ENCODE data around the gene CD2AP. TPM values are rescaled to one million over a fixed set of nuclear protein-coding genes. Genes with fewer than 3 reads are reported as not detected.
A peak's percentile ranks its signal among the peaks of the same experiment; 100 is the strongest.

Gene CD2AP
- total RNA-seq, 2 donors from 2014 or later, result 58.1 to 62.4 TPM

DNA sequence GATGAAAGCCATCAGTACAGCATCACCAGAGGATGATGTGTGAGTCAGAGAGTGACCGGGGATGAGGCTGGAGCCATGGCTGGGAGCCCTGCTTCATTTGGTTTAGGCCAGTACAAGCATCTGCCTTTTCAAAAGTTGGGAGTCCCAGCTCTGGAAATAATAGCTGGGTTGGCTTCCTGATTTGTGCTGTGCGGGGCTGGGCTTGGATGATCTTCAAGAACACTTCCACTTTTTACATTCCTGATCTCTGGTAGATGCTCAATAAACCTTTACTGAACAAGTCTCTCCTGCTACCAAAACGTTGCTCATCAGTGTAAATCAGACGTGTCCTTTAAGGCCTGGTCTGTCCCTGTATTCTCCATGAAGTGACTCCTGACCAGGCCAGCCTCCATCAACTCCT lies 176.7 kb downstream of the CD2AP start:
- H3K9ac ChIP-seq (ENCODE audit: extremely low read depth, low read length, poor library complexity, severe bottlenecking), result no peak overlapping the region
- H3K27me3 ChIP-seq (ENCODE audit: control insufficient read depth, insufficient read depth, low read length, poor library complexity, severe bottlenecking), result no peaks in the 10 kb centered on the region
- no peak overlapping the region for H3K4me3 Mint-ChIP-seq
- 80 to 96% methylated on average over 4 of the region's 4 CpGs for WGBS, 2 experiments (ENCODE audit: insufficient coverage in 1 of 2, insufficient read length in 1 of 2)
- H3K9me3 ChIP-seq (ENCODE audit: control insufficient read depth, low read length), result peaks cover 15% of the 10 kb centered on the region
- no peaks in the 10 kb centered on the region for H3K36me3 ChIP-seq (ENCODE audit: control insufficient read depth, insufficient read depth, low read length)
- TF ChIP-seq, protein P1, sequence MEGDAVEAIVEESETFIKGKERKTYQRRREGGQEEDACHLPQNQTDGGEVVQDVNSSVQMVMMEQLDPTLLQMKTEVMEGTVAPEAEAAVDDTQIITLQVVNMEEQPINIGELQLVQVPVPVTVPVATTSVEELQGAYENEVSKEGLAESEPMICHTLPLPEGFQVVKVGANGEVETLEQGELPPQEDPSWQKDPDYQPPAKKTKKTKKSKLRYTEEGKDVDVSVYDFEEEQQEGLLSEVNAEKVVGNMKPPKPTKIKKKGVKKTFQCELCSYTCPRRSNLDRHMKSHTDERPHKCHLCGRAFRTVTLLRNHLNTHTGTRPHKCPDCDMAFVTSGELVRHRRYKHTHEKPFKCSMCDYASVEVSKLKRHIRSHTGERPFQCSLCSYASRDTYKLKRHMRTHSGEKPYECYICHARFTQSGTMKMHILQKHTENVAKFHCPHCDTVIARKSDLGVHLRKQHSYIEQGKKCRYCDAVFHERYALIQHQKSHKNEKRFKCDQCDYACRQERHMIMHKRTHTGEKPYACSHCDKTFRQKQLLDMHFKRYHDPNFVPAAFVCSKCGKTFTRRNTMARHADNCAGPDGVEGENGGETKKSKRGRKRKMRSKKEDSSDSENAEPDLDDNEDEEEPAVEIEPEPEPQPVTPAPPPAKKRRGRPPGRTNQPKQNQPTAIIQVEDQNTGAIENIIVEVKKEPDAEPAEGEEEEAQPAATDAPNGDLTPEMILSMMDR (conservative IDR thresholded peaks at IDR 0.05), result no peak
- H3K9me3 Mint-ChIP-seq, result peaks cover 6% of the 10 kb centered on the region
- H3K36me3 Mint-ChIP-seq (ENCODE audit: low read depth), result no peaks in the 10 kb centered on the region
- H3K27me3 Mint-ChIP-seq (ENCODE audit: insufficient read depth), result no peaks in the 10 kb centered on the region
- no peak overlapping the region for H3K4me3 ChIP-seq (ENCODE audit: low read length)
- H3K4me1 Mint-ChIP-seq, result peaks cover 18% of the 10 kb centered on the region
- no peak overlapping the region for H3K27ac Mint-ChIP-seq
- no peak for DNase-seq
- no peak overlapping the region for H3K27ac ChIP-seq (ENCODE audit: low read depth, low read length)
- no peaks in the 10 kb centered on the region for H3K4me1 ChIP-seq (ENCODE audit: control insufficient read depth, insufficient read depth, low read length)

DNA sequence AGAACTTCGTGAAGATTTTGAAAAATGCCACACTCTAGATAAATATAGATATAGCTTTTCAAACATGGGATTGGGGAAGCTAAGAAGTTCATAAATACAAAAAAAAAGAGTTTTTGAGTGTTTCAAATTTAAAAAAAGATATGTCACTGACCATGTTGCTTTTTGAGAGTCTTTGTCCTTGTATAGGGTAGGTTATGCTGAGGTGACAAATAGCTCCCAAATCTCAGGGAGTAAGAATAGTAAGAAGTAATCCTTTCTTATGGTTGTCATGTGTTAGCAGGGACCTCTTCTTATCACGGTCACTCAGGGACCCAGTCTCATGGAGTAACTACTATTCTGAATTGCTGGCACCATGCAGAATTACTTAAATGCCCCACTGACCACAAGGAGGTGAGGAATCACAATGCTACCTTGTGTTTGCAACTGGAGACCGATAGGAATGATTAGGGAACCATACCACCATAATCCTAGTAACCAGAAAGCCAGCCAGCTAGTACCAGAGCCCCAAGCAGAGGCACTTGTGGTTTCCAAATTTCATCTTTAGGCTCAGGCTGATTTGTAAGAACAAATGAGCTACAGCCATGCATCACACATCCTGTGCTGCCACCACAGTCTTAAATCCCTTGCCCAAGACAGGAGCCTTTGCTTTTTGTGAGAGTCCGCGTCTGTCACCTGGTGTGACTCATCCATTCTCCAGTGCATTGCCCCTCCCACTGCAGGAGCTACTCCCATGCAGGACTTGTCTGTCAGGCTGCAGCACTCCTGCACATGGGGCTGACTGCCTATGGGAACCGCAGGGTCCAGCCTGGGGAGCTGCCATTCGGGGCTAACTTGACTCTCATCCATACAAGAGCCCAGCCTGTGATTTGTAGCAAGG lies 178.4 kb downstream of the CD2AP start:
- peaks cover 15% of the 10 kb centered on the region for H3K36me3 ChIP-seq (ENCODE audit: control insufficient read depth, insufficient read depth, low read length)
- Mint-ChIP-seq H3K9me3 (peaks cover 6% of the 10 kb centered on the region), H3K4me1 (peaks cover 25% of the 10 kb centered on the region), H3K36me3 (ENCODE audit: low read depth) (no peaks in the 10 kb centered on the region), H3K4me3 (peak overlapping the region; percentile 53), H3K27ac (peak overlapping the region; percentile 84), H3K27me3 (ENCODE audit: insufficient read depth) (no peaks in the 10 kb centered on the region)
- peak overlapping the region; percentile 82 for H3K9ac ChIP-seq (ENCODE audit: extremely low read depth, low read length, poor library complexity, severe bottlenecking)
- H3K27me3 ChIP-seq (ENCODE audit: control insufficient read depth, insufficient read depth, low read length, poor library complexity, severe bottlenecking), result no peaks in the 10 kb centered on the region
- 38 to 45% methylated on average over 2 to 7 of the region's 7 CpGs for WGBS, 2 experiments (ENCODE audit: insufficient coverage in 1 of 2, insufficient read length in 1 of 2)
- peak overlapping the region; percentile 91 for H3K4me3 ChIP-seq (ENCODE audit: low read length)
- TF ChIP-seq, protein P1 (conservative IDR thresholded peaks at IDR 0.05), result peak; percentile 27
- H3K27ac ChIP-seq (ENCODE audit: low read depth, low read length), result peak overlapping the region; percentile 46
- H3K9me3 ChIP-seq (ENCODE audit: control insufficient read depth, low read length), result peaks cover 15% of the 10 kb centered on the region
- peaks cover 9% of the 10 kb centered on the region for H3K4me1 ChIP-seq (ENCODE audit: control insufficient read depth, insufficient read depth, low read length)
- peak; percentile 97 for DNase-seq

DNA sequence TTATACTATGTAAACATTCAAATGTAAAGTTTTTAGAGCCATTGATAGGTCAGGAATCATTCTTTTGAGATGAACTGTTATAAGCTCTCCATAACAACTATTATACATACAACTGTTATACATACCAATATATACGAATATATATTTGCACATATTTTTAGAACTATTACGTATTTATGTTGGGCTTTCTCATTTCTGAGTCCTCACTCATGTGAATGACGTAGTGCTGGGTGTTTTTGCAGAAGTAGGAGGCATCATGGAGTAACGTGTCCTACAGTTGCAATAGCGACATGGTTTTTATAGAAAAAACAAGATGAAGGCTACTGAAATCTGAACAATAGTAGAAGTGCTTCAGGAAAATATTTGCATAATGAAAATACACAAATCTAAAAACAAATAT lies 184.4 kb downstream of the CD2AP start:
- no peaks in the 10 kb centered on the region for H3K27me3 Mint-ChIP-seq (ENCODE audit: insufficient read depth)
- Histone ChIP-seq H3K27ac (ENCODE audit: low read depth, low read length) (no peak overlapping the region), H3K4me1 (ENCODE audit: control insufficient read depth, insufficient read depth, low read length) (peaks cover 9% of the 10 kb centered on the region), H3K36me3 (ENCODE audit: control insufficient read depth, insufficient read depth, low read length) (peaks cover 64% of the 10 kb centered on the region), H3K4me3 (ENCODE audit: low read length) (no peak overlapping the region), H3K9me3 (ENCODE audit: control insufficient read depth, low read length) (no peaks in the 10 kb centered on the region), H3K27me3 (ENCODE audit: control insufficient read depth, insufficient read depth, low read length, poor library complexity, severe bottlenecking) (no peaks in the 10 kb centered on the region), H3K9ac (ENCODE audit: extremely low read depth, low read length, poor library complexity, severe bottlenecking) (no peak overlapping the region)
- TF ChIP-seq, protein P1 (conservative IDR thresholded peaks at IDR 0.05), result no peak
- no peak overlapping the region for H3K4me3 Mint-ChIP-seq
- peaks cover 29% of the 10 kb centered on the region for H3K4me1 Mint-ChIP-seq
- no peak for DNase-seq
- no peaks in the 10 kb centered on the region for H3K9me3 Mint-ChIP-seq
- peaks cover 15% of the 10 kb centered on the region for H3K36me3 Mint-ChIP-seq (ENCODE audit: low read depth)
- no peak overlapping the region for H3K27ac Mint-ChIP-seq
- 78% methylated on average over 5 of the region's 5 CpGs; no CpG with 5 or more reads in 1 of the 2 experiments for WGBS, 2 experiments (ENCODE audit: insufficient coverage in 1 of 2, insufficient read length in 1 of 2)

Data from endodermal cell (in vitro differentiated cells).